GM21529 (cell line): ENCODE results near the gene WDR20.
"Not testable (repeated sequence)": the region's sequence is repeated elsewhere in the genome, so short reads cannot be mapped to it uniquely, and the experiment has no call there.

Experiments used
- ATAC-seq: cut with Tn5 transposase; IDR thresholded peaks from one replicate; pipeline ENCODE4 v1.9.1; 2021; ENCODE audit not compliant: unreplicated experiment

Gene WDR20

GRCh38 chr14:102139286-102140026 lies at the start of gene WDR20:
WDR20 (plus strand) TSS chr14:102139897; CDS start chr14:102139924, 27 bp downstream.
- peak; percentile 87 for ATAC-seq

- ATAC-seq, result no peak
These were observed 49.0 kb upstream of the WDR20 start for GRCh38 chr14:102090713-102091112.

GRCh38 chr14:102092806-102093205 lies 46.9 kb upstream of the WDR20 start:
- no peak for ATAC-seq

GRCh38 chr14:102094101-102094500 lies 45.6 kb upstream of the WDR20 start:
- no peak for ATAC-seq

- no peak for ATAC-seq
These were observed 44.3 kb upstream of the WDR20 start for GRCh38 chr14:102095231-102095870.

- ATAC-seq, result peak; percentile 18
These were observed 43.7 kb upstream of the WDR20 start for GRCh38 chr14:102095871-102096568.

- peak; percentile 50 for ATAC-seq
These were observed 43.0 kb upstream of the WDR20 start for GRCh38 chr14:102096569-102097188.

- ATAC-seq, result no peak
These were observed 42.1 kb upstream of the WDR20 start for GRCh38 chr14:102097441-102098135.

- peak; percentile 72 for ATAC-seq
These were observed 36.5 kb upstream of the WDR20 start for GRCh38 chr14:102103062-102103695.

- ATAC-seq, result no peak
These were observed 34.3 kb upstream of the WDR20 start for GRCh38 chr14:102105369-102105768.

- ATAC-seq, result not testable (repeated sequence)
These were observed 30.4 kb upstream of the WDR20 start for GRCh38 chr14:102109332-102109731.

- ATAC-seq, result no peak
These were observed 28.6 kb upstream of the WDR20 start for GRCh38 chr14:102111101-102111500.

GRCh38 chr14:102116361-102117180 lies 23.1 kb upstream of the WDR20 start:
- ATAC-seq, result no peak

- ATAC-seq, result no peak
These were observed 21.8 kb upstream of the WDR20 start for GRCh38 chr14:102117852-102118251.

GRCh38 chr14:102120888-102121287 lies 18.8 kb upstream of the WDR20 start:
- ATAC-seq, result no peak

GRCh38 chr14:102121567-102121966 lies 18.1 kb upstream of the WDR20 start:
- ATAC-seq, result no peak

GRCh38 chr14:102124419-102124818 lies 15.3 kb upstream of the WDR20 start:
- no peak for ATAC-seq

- no peak for ATAC-seq
These were observed 14.2 kb upstream of the WDR20 start for GRCh38 chr14:102125546-102125945.

- no peak for ATAC-seq
These were observed 12.8 kb upstream of the WDR20 start for GRCh38 chr14:102126807-102127455.
